Thyroid gland (tissue), 4 donors: ENCODE results near the gene FMN2. TPM values are rescaled to one million over a fixed set of nuclear protein-coding genes. Genes with fewer than 3 reads are reported as not detected.

Experiments
- DNase-seq, 2 donors: peaks; one replicate each; pipeline ENCODE4 v3.0.0-alpha.2; 2019
- H3K27ac ChIP-seq, 3 donors: fragments of 200-600 bp; sonication (generic); 1 replicate in 2 of 3; 2 replicates in 1 of 3; pipeline ENCODE4 v1.5.1; 2016 to 2019; ENCODE audit warnings: mild to moderate bottlenecking in 1 of 3, moderate library complexity in 1 of 3
- H3K27me3 ChIP-seq: fragments of 200-600 bp; sonication (generic); one replicate; pipeline ENCODE4 v1.5.1; 2019
- H3K36me3 ChIP-seq, 2 donors: fragments of 200-600 bp; sonication (generic); one replicate each; pipeline ENCODE4 v1.5.1; 2016 to 2019
- H3K4me1 ChIP-seq, 2 donors: fragments of 200-600 bp; sonication (generic); one replicate each; pipeline ENCODE4 v1.5.1; 2017 to 2019
- H3K4me3 ChIP-seq, 3 donors: fragments of 200-600 bp; sonication (generic); replicated peaks in 1 of 3; 1 replicate in 2 of 3; 2 replicates in 1 of 3; pipeline ENCODE4 v1.5.1; 2016; ENCODE audit warnings: mild to moderate bottlenecking in 1 of 3
- H3K9me3 ChIP-seq: fragments of 200-600 bp; sonication (generic); one replicate; pipeline ENCODE4 v1.5.1; 2017
- CTCF ChIP-seq, 6 experiments: fragments of 200-600 bp in 3 of 6; fragments of 450-650 bp in 3 of 6; sonication (generic) in 3 of 6; IDR thresholded peaks; one replicate each; pipeline ENCODE4 v1.5.1; 2016 to 2019; ENCODE audit warnings: antibody characterized with exemption in 6 of 6, mild to moderate bottlenecking in 2 of 6, inconsistent platforms in 1 of 6, moderate library complexity in 1 of 6
- POLR2A ChIP-seq, 2 donors: fragments of 450-650 bp; IDR thresholded peaks; one replicate each; pipeline ENCODE4 v1.6.1; 2017; ENCODE audit warnings: antibody characterized with exemption in 2 of 2, mild to moderate bottlenecking in 2 of 2, moderate library complexity in 1 of 2
- WGBS, 2 donors: methylation state at CpG; one replicate each; pipeline ENCODE4 v1.1.5; 2017; 5-methylcytosine and 5-hydroxymethylcytosine counted together
- intact Hi-C: fragments of 100-400 bp; cut with DNase I; formaldehyde crosslinking; loops from one replicate; pipeline ENCODE4 v1.15.1; 2023
- total RNA-seq, 4 donors: library from RNA; depleted of rRNA; stranded (reverse); fragments of >200 nt; gene quantifications; one replicate each; pipeline ENCODE4 v1.2.3, GENCODE V29; 2016

FMN2 gene
- total RNA-seq, 4 donors from 2014 or later: 0.78 to 6.2 (median 1.3) TPM; not detected in 1

GRCh38 chr1:240415532-240415931 is 323.8 kb downstream of the FMN2 start:
- H3K4me1 ChIP-seq: no peaks in the 10 kb centered on the region
- intact Hi-C loops: no loop called here
- H3K9me3 ChIP-seq: no peaks in the 10 kb centered on the region
- DNase-seq: no peak
- H3K27ac ChIP-seq: no peak overlapping the region
- no peaks in the 10 kb centered on the region for H3K27me3 ChIP-seq
- WGBS, 2 donors: 61 to 63% methylated on average over 4 of the region's 4 CpGs
- H3K36me3 ChIP-seq: no peaks in the 10 kb centered on the region
- H3K4me3 ChIP-seq: no peak overlapping the region
- no peak for TF ChIP-seq CTCF (IDR thresholded peaks at IDR 0.05)
- no peak for TF ChIP-seq POLR2A (IDR thresholded peaks at IDR 0.05)

GRCh38 chr1:240417317-240417716 is 325.6 kb downstream of the FMN2 start:
- Histone ChIP-seq H3K36me3 (no peaks in the 10 kb centered on the region), H3K27ac (no peak overlapping the region), H3K4me3 (no peak overlapping the region), H3K4me1 (no peaks in the 10 kb centered on the region), H3K27me3 (no peaks in the 10 kb centered on the region), H3K9me3 (no peaks in the 10 kb centered on the region)
- no peak for TF ChIP-seq CTCF (IDR thresholded peaks at IDR 0.05)
- no peak for TF ChIP-seq POLR2A (IDR thresholded peaks at IDR 0.05)
- WGBS, 2 donors: 72 to 73% methylated on average over 2 of the region's 2 CpGs
- intact Hi-C loops: no loop called here
- no peak for DNase-seq

- WGBS, 2 donors: 85 to 88% methylated on average over 5 of the region's 5 CpGs
These were observed 329.1 kb downstream of the FMN2 start for GRCh38 chr1:240420766-240421165.

GRCh38 chr1:240423246-240423924 is 331.7 kb downstream of the FMN2 start:
- 76 to 78% methylated on average over 6 of the region's 6 CpGs for WGBS, 2 donors
- no peaks in the 10 kb centered on the region for H3K36me3 ChIP-seq
- no peak overlapping the region for H3K4me3 ChIP-seq
- H3K27ac ChIP-seq: no peak overlapping the region
- intact Hi-C loops: no loop called here
- no peak for TF ChIP-seq CTCF (IDR thresholded peaks at IDR 0.05)
- H3K4me1 ChIP-seq: no peaks in the 10 kb centered on the region
- no peak for DNase-seq
- no peaks in the 10 kb centered on the region for H3K27me3 ChIP-seq
- no peaks in the 10 kb centered on the region for H3K9me3 ChIP-seq

More at GRCh38 chr1:240420766-240421165, 329.1 kb downstream of the FMN2 start:
- Histone ChIP-seq H3K27me3 (no peaks in the 10 kb centered on the region), H3K36me3 (no peaks in the 10 kb centered on the region), H3K9me3 (no peaks in the 10 kb centered on the region), H3K4me3 (no peak overlapping the region), H3K4me1 (no peaks in the 10 kb centered on the region), H3K27ac (no peak overlapping the region)
- intact Hi-C loops: no loop called here
- TF ChIP-seq CTCF (IDR thresholded peaks at IDR 0.05): no peak
- TF ChIP-seq POLR2A (IDR thresholded peaks at IDR 0.05): no peak
- DNase-seq: no peak

GRCh38 chr1:240424740-240425464 is 333.2 kb downstream of the FMN2 start:
- Histone ChIP-seq H3K27ac (no peak overlapping the region), H3K27me3 (no peaks in the 10 kb centered on the region), H3K36me3 (no peaks in the 10 kb centered on the region), H3K9me3 (no peaks in the 10 kb centered on the region), H3K4me3 (no peak overlapping the region), H3K4me1 (no peaks in the 10 kb centered on the region)
- peak in 1 of 2 donors; percentile 4 for DNase-seq
- intact Hi-C loops: no loop called here
- no peak for TF ChIP-seq CTCF (IDR thresholded peaks at IDR 0.05)
- TF ChIP-seq POLR2A (IDR thresholded peaks at IDR 0.05): no peak
- WGBS, 2 donors: 46 to 56% methylated on average over 7 of the region's 7 CpGs
